Renal pelvis (tissue), 4 donors: ENCODE results near the gene MLLT11. TPM values are rescaled to one million over a fixed set of nuclear protein-coding genes. Genes with fewer than 3 reads are reported as not detected.

Experiments used
- DNase-seq: peaks from one replicate; pipeline ENCODE4 v3.0.0-alpha.2; 2013
- polyA plus RNA-seq, 3 donors: library from polyadenylated mRNA; unstranded; fragments of 120-200 nt; gene quantifications; one replicate each; pipeline ENCODE4 v1.2.1, GENCODE V29; 2013; ENCODE audit not compliant: insufficient read length in 3 of 3

Gene MLLT11
- polyA plus RNA-seq, 3 donors, result 23.9 to 24.4 (median 23.9) TPM

GRCh38 chr1:151106894-151107293, 46.7 kb downstream of the MLLT11 start:
- DNase-seq, result no peak

GRCh38 chr1:151108331-151108730, 48.1 kb downstream of the MLLT11 start:
- no peak for DNase-seq

GRCh38 chr1:151113877-151114276, 53.7 kb downstream of the MLLT11 start:
- no peak for DNase-seq

Other genes starting within 250 kb of the MLLT11 start
- 10 to 100 TPM; 49.5 to 65.4 (median 54.8) TPM for gene ARNT, start 183.8 kb upstream of the MLLT11 start, polyA plus RNA-seq
- under 1 TPM in 1 of 3 donors, not detected in 2; 0.27 TPM for gene CTXND2, start 173.3 kb upstream of the MLLT11 start, polyA plus RNA-seq
- gene SETDB1, start 134.0 kb upstream of the MLLT11 start, polyA plus RNA-seq, result 10 to 100 TPM; 69.0 to 96.6 (median 92.2) TPM
- gene CERS2, start 85.6 kb upstream of the MLLT11 start, polyA plus RNA-seq, result 100 to 1,000 TPM; 300 to 329 (median 318) TPM
- gene ANXA9, start 78.1 kb upstream of the MLLT11 start, polyA plus RNA-seq, result 10 to 100 TPM; 12.8 to 23.1 (median 17.9) TPM
- gene MINDY1, start 53.5 kb upstream of the MLLT11 start, polyA plus RNA-seq, result 10 to 100 TPM; 39.6 to 57.0 (median 54.9) TPM
- 10 to 100 TPM; 41.9 to 45.8 (median 43.7) TPM for gene PRUNE1, start 51.9 kb upstream of the MLLT11 start, polyA plus RNA-seq
- 1 to 10 TPM; 1.9 to 5.9 (median 4.6) TPM for gene BNIPL, start 23.8 kb upstream of the MLLT11 start, polyA plus RNA-seq
- gene C1orf56, start 12.6 kb upstream of the MLLT11 start, polyA plus RNA-seq, result 10 to 100 TPM; 10.2 to 14.1 (median 11.8) TPM
- 10 to 100 TPM; 68.5 to 89.0 (median 80.4) TPM for gene CDC42SE1, start 775 bp upstream of the MLLT11 start, polyA plus RNA-seq
- 10 to 100 TPM in 2 of 3 donors, 1 to 10 TPM in 1; 9.1 to 17.5 (median 14.7) TPM for gene GABPB2, start 10.4 kb downstream of the MLLT11 start, polyA plus RNA-seq
- gene SEMA6C, start 86.2 kb downstream of the MLLT11 start, polyA plus RNA-seq, result 10 to 100 TPM; 27.5 to 37.6 (median 33.3) TPM
- 1 to 10 TPM; 1.2 to 2.1 (median 1.3) TPM for gene TNFAIP8L2, start 96.3 kb downstream of the MLLT11 start, polyA plus RNA-seq
- gene LYSMD1, start 105.5 kb downstream of the MLLT11 start, polyA plus RNA-seq, result 10 to 100 TPM; 16.5 to 17.3 (median 16.7) TPM
- 10 to 100 TPM; 41.1 to 45.6 (median 45.2) TPM for gene SCNM1, start 105.7 kb downstream of the MLLT11 start, polyA plus RNA-seq
- gene TMOD4, start 115.6 kb downstream of the MLLT11 start, polyA plus RNA-seq, result 1 to 10 TPM; 1.1 to 2.4 (median 1.5) TPM
- 10 to 100 TPM; 72.3 to 75.9 (median 73.5) TPM for gene VPS72, start 129.8 kb downstream of the MLLT11 start, polyA plus RNA-seq
- gene PIP5K1A, start 138.2 kb downstream of the MLLT11 start, polyA plus RNA-seq, result 10 to 100 TPM; 61.7 to 89.4 (median 74.3) TPM
- gene PSMD4, start 194.3 kb downstream of the MLLT11 start, polyA plus RNA-seq, result 100 to 1,000 TPM; 166 to 188 (median 183) TPM
- gene ZNF687, start 221.9 kb downstream of the MLLT11 start, polyA plus RNA-seq, result 10 to 100 TPM; 25.2 to 30.0 (median 27.5) TPM